Uterine smooth muscle cell (primary cell): Measurements from ENCODE around the gene TARM1. TPM values are rescaled to one million over a fixed set of nuclear protein-coding genes. Genes with fewer than 3 reads are reported as not detected.

Experiments used
- total RNA-seq: library from RNA; depleted of rRNA; stranded (reverse); fragments of >200 nt; gene quantifications from 2 replicates; pipeline ENCODE4 v1.2.3, GENCODE V29; 2014

The TARM1 gene
- not detected in 2 replicates for total RNA-seq

GRCh38 chr19:54081032-54081431 is at the start of gene TARM1:
Gene TARM1, minus strand, starts transcription at chr19:54081365. Its CDS starts 25 bp downstream, at chr19:54081340.

GRCh38 chr19:54115109-54116063 is 34.2 kb upstream of the TARM1 start, which contains the start of the genes PRPF31 and TFPT:
Gene PRPF31, plus strand, starts transcription at chr19:54115754. Its CDS starts 2,525 bp downstream, at chr19:54118279.
Gene TFPT, minus strand, starts transcription at chr19:54115657. Its CDS starts 388 bp downstream, at chr19:54115269.

GRCh38 chr19:54102421-54103169 is 21.4 kb upstream of the TARM1 start, which contains the start of gene NDUFA3:
Gene NDUFA3, plus strand, starts transcription at chr19:54102855. Its CDS starts 24 bp downstream, at chr19:54102879.

GRCh38 chr19:54100561-54100960 is 19.4 kb upstream of the TARM1 start, which contains the start of gene OSCAR:
Gene OSCAR, minus strand, starts transcription at chr19:54100803. Its CDS starts 11 bp downstream, at chr19:54100792.

GRCh38 chr19:54063350-54064116 is 17.6 kb downstream of the TARM1 start, which contains the start of gene VSTM1:
Gene VSTM1, minus strand, starts transcription at chr19:54063897. Its CDS starts 120 bp downstream, at chr19:54063777.

Other genes starting within 250 kb of the TARM1 start
- gene MYADM, start 213.5 kb downstream of the TARM1 start, total RNA-seq, result 8.1 and 11.0 TPM in 2 replicates
- gene PRKCG, start 199.2 kb downstream of the TARM1 start, total RNA-seq, result not detected in 2 replicates
- gene CACNG7, start 172.1 kb downstream of the TARM1 start, total RNA-seq, result 0.12 TPM in 1 of 2 replicates, not detected in the other
- gene CACNG8, start 118.4 kb downstream of the TARM1 start, total RNA-seq, result under 0.01 TPM in 2 replicates
- gene CACNG6, start 89.7 kb downstream of the TARM1 start, total RNA-seq, result 0.11 TPM in 1 of 2 replicates, not detected in the other
- gene VSTM1, start 17.5 kb downstream of the TARM1 start, total RNA-seq, result not detected in 2 replicates
- 0.22 and 0.50 TPM in 2 replicates for gene OSCAR, start 19.4 kb upstream of the TARM1 start, total RNA-seq
- gene NDUFA3, start 21.5 kb upstream of the TARM1 start, total RNA-seq, result 14.0 and 14.7 TPM in 2 replicates
- 11.0 and 13.7 TPM in 2 replicates for gene TFPT, start 34.3 kb upstream of the TARM1 start, total RNA-seq
- gene PRPF31, start 34.4 kb upstream of the TARM1 start, total RNA-seq, result 45.1 and 80.0 TPM in 2 replicates
- 15.4 and 17.7 TPM in 2 replicates for gene CNOT3, start 56.4 kb upstream of the TARM1 start, total RNA-seq
- gene LENG1, start 78.4 kb upstream of the TARM1 start, total RNA-seq, result 7.7 and 8.0 TPM in 2 replicates
- gene TMC4, start 91.8 kb upstream of the TARM1 start, total RNA-seq, result 0.87 TPM in 1 of 2 replicates, not detected in the other
- 57.2 and 59.2 TPM in 2 replicates for gene MBOAT7, start 108.2 kb upstream of the TARM1 start, total RNA-seq
- gene TSEN34, start 109.9 kb upstream of the TARM1 start, total RNA-seq, result 62.9 and 76.0 TPM in 2 replicates
- gene RPS9, start 119.5 kb upstream of the TARM1 start, total RNA-seq, result 1,269 and 1,778 TPM in 2 replicates
- not detected in 2 replicates for gene LILRB3, start 141.6 kb upstream of the TARM1 start, total RNA-seq
- gene LILRA6, start 161.4 kb upstream of the TARM1 start, total RNA-seq, result not detected in 2 replicates
- not detected in 2 replicates for gene LILRB5, start 175.9 kb upstream of the TARM1 start, total RNA-seq
- gene LILRB2, start 199.7 kb upstream of the TARM1 start, total RNA-seq, result not detected in 2 replicates
- not detected in 2 replicates for gene LILRA5, start 231.8 kb upstream of the TARM1 start, total RNA-seq